HG03066 (cell line): Measurements from ENCODE around the gene RNF207.

Source experiments
- ATAC-seq: cut with Tn5 transposase; IDR thresholded peaks from one replicate; pipeline ENCODE4 v1.9.1; 2021; ENCODE audit warnings: low read depth; ENCODE audit not compliant: unreplicated experiment

The RNF207 gene

DNA sequence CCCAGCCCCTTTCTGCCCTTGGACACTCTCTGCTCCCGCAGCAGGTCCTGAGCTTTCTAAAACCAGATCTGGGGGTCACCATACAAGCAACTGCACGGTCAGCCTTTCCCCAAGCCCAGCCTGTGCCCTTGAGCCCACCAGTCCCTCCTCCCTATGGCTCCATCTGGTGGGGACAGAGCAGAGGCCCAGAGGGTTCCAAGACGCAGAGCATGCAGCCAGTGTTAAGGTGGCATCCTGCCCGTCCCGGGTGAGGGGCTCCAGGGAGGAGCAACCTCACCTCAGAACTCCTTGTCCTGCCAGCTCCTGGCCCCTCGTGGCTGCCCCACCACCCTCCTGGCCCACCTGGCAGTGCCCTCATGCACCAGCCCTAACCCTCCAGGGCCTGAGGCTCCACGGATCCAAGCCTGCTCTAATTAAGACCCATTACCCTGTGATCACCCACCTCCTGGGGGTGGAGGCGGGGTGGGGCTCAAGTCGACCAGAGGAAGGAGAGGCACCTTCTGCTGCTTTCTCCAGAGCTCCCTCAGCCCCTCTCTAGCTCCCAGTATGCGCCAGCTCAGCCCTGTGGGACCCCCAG, 34.3 kb upstream of the RNF207 start:
- ATAC-seq, result no peak

DNA sequence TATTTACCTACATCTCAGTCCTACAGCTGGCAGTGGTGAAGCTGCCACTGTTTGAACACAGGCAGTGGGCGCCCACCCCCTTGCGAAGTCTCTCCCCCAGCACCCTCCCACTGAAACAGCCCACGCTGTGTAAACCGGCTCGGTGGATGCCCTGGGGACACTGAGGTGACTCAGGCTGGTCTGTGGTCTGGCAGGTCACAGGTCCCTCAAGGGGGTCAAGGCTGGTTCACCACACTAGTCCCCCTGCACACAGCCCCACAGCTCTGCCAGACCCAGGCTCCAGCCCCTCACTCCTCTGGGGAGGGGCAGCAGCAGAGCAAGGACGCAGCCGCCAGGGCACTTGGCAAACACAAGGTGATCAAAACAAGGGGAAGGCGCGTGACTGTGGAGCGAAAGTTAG, 33.4 kb upstream of the RNF207 start:
- ATAC-seq, result no peak

DNA sequence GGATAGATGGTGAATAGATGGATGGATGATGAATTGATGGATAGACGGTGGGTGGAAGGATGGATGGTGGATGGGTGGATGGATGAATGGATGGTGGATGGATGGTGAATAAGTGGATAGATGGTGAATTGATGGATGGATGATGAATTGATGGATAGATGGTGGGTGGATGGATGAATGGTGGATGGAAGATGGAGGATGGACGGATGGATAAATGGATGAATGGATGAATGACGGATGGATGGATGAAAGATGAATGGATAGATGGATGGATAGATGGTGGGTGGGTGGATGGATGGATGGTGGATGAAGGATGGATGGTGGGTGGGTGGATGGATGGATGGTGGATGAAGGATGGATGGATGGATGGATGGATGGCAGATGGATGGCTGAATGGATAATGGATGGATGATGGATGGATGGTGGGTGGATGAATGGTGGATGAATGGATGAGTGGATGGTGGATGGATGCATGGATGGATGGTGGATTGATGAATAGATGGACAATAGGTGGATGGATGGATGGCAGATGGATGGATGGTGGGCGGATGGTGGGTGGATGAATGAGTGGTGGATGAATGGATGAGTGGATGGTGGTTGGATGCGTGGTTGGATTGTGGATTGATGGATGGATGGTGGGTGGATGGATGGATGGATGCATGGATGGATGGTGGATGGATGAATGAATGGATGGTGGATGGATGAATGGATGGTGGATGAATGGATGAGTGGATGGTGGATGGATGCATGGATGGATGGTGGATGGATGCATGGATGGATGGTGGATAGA, 31.1 kb upstream of the RNF207 start:
- no peak for ATAC-seq

DNA sequence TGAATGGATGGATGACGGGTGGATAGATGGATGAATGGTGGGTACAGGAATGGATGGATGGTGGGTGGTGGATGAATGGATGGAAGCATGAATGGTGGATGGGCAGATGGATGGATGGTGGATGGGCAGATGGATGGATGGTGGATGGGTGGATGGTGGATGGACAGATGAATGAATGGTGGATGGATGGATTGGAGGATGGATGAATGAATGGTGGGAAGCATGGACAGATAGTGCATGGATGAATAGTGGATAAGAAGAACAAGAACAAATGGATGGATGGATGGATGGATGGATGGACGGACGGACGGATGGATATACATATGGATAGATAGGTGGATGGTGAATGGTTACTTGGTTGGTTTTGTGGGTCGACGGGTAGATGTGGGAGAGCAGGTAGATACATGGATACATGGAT, 30.5 kb upstream of the RNF207 start:
- ATAC-seq, result no peak

DNA sequence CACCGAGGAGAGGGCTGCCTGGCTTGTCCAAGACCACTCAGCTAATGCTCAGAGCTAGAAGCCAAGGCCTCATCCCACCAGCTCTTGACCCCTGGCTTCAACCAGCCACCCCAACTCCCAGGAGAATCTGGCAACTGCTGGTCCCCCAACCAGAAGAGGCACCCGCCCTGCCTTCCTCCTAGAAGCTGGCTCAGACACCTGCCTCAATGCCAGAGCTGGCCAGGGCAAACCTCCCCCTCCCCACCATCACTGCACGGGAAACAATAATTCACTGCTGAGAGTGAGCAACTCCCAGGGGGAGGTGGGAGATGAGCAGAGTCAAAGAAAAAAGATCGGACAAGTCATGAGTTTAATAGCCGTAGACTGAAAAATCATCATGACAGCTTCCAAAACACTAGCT, 29.1 kb upstream of the RNF207 start:
- ATAC-seq, result no peak

DNA sequence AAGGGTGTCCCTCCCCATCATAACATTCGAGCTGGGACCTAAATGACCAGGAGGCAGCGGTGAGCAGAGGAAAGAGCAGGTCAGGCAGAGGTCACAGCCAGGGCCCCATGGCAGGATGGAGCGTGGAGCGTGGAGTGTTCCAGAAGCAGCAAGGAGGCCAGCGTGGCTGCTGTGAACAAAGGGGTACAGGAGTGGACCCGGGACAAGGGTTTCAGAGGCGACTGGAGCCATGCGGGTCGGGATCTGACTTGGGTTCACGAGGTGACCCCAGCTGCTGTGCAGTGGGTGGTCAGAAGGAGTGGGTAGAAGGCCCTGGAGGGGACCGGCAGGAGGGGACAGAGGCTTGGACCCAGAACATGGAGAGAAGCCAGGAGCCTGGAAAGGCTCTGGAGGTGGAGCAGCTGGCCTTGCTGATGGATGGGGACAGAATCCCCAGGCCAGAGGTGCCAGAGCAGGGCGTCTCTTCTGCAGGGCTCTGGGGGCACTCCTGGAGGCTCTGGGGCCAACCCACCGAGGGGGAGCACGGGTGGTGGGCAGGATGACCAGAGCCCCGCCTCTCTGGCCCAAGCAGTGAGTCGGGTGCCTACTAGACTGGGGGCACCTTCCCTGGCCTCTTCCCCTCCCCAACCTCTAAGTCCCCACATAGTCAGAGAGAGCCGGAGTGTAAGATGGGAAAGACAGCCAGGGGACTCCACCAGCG, 28.1 kb upstream of the RNF207 start:
- no peak for ATAC-seq

DNA sequence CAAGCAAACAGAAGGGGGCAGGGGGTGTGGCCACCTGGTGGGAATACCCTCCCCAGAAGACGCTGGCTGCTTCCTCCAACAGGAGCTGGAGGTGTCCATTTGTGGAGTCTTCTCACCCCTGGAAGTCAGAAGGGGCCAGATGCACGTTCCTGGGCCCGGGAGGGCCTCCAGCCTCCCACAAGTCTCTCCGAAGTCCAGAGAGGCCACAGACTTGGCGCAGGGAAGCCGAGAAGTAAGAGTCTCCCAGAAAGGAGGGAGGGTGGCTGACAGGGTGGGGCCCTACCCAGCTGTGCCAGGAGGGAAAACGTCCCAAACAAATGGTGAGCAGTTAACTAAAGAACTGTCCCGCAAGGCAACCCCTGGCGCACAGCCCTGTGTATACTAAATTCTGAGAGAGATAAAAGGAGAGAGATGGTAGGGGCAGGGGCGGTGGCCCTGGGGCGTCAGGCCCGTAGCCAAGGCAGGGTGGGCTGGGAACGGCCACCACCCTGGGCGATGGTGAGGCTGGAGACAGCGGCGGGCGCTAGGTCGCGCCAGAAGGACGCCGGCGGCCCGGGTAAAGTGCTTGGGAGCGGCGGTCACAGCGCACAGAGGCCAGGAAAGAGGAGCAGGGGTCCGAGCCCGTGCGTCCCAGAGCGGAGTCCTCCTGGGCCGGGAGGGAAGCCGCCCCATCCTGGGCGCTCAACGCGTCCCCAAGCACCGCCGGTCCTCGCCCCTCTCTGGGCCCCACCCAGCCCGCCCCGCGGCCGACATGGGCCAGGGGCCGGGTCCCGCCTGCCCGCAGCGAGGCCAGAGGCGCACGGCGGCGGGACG, 27.0 kb upstream of the RNF207 start:
- ATAC-seq, result no peak

DNA sequence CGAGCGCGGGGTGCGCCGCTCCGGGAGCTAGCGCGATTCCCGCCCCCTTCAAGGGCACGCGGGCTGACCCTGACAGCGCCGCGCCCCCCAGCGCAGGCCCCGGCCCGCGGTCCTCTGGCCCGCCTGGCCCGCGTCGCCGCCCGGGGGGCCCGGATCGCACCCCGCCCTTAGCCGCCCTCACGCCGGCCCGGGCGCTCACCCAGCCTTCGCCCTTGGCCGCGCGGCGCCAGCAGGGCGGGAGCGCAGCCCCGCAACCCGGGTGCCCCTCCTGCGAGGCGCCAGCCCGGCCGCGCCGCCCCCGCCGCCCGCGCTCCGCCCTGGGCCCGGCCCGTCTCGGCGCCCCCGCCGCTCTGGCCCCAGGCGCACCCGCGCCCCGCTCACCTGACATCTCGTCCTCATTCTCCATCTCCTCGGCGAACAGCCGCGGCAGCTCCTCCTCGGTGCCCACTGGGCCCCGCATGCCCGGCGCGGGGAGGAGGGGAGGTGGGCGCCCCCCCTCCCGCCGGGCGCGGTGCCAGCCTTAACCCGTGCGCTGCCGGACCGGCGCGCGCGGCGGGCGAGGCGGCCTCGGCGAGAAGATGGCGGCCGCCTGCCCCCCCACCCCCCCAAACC, 26.2 kb upstream of the RNF207 start:
- no peak for ATAC-seq

DNA sequence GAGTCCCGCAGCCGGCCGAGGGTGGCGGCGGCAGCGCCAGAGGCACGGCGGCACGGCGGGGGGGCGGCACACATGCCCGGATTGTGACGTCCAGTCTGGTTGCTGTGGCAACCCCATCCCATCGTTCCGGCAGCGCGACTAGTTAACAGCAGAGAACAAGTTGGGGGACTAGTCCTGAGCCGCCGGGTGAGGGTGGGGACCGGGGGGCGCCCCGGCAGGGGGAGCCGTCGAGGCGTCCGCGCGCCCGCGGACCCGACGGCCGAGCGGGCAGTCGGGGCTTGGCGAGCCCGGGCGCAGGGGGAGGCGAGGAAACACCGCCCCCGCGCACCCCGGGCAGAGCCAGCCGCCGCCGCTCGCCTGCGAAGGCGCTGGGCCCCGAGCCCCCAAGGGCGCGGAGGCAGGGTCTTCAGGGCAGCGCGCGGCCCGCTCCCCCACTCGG, 25.6 kb upstream of the RNF207 start, which contains the start of gene CHD5:
CHD5 (minus strand) TSS at position 54 of the 439 bp plus-strand sequence. CDS start 298 bp downstream, outside the sequence.
- no peak for ATAC-seq

DNA sequence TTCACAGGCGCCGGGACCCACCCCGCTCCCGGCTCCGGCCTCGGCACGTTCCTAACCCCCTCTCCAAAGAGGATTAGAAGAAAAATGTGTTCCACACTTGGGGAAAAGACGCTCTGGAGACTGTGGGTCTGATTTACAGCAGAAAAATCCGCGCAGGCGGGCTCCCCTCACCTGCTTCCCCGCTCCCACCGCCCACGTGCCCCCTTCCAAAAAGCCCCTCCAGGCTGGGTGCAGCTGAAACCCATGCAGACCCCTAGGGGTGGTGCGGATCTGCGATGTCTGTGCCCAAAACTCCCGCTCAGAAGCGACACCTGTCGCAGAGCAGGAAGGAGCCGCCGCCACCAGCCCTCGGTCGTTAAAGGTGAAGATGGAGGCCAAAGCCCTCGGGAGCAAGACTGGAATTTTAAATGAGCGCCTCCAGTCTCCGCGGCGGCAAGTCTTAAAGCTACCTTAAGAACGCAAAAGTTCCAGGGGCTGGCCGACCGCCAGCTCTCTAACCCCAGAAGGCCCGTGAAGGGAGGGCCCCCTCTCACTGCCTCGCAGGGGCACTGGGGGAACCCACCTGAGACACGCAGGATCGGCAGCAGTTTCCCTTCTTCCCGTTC, 25.1 kb upstream of the RNF207 start:
- ATAC-seq, result no peak

DNA sequence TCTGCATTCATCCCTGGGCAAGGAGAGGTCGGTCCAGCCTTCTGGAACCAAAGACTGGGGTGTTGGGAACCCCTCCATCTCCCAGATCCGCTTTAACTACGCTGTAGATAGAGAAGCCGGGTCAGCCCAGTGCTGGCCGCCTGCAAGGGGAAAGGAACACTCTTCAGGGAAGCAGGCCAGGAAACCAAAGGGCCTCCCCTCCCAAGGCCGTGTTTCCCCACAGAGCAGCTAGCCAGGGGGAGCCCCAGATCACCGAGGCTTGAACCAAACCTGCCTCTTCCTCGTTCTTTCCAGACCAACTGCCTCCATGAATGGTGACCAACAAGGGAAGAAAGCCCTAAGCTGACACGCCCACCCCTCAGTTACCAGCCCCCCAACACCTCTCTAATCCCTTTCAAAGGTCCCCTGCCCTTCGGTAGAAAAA, 24.6 kb upstream of the RNF207 start:
- no peak for ATAC-seq

DNA sequence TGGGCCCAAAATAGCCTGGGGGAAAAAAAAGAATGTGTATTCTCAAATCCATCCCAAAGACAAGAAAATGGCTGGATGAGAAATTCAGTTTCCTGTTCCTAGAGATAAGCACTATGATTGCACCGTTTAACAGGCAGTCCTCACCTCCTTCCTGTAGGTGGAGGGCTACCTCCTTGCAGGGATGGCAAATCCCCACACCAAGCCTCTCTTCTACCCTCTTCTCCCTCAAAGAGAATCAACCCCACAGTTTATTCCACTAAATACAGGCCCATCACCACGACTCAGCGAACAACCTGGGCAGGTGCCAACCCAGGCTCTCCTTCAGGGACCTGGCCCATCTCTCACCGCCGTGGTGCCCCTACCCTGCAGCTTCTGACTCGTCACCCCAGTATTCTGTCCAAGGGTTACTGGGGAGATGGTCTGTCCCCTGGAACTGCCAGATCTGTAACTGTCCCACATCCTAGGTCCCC, 22.4 kb upstream of the RNF207 start:
- no peak for ATAC-seq

DNA sequence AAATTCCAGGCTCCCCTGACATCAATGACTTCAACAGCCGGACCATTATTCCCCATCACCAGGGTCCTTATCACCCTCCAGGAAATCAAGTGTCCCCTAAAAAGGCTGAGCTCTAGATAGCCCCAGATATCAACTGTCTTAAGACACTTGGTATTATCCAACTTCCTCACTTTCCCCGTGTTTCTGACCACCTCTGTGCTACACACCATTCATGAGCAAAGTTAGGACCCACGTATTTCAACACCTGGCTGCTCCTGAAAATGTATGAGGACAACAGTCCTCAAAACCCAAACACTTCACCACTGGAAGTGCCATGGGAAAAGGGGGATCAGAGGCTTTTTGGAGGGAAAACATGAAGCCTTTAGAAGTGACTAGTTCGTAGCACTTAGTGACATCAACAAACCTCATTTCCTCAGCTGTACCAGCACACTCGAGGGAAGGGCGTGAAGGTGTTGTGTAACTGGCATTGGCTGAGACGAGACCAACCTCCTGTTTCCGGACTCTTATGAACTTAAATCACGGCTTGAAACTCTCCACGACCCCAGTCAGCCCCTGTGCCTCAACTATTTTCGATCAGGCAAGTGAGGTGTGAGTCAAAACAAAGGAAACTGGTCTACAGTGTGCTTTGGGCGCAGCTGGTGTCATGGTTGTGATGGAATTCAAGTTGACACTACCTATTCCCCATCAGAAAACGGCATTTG, 21.7 kb upstream of the RNF207 start:
- ATAC-seq, result no peak

DNA sequence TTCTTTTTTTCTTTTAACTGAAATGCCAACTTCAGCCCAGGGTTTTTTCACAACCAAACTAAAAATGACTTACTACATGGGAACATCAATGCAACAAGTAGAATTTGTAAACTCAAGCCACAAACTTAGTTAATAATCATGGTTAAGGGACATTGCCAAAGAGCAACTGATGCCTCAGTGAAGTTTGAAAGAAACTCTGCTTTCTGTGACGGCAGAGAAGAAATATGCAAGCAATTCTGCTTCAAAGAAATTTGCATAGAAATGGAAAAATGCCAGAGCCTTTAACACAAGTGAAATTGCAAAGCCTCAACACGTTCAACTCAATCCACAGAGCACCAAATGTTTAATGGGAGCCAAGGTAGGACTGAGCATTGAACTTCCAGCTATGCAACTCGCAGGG, 20.8 kb upstream of the RNF207 start:
- ATAC-seq, result no peak

DNA sequence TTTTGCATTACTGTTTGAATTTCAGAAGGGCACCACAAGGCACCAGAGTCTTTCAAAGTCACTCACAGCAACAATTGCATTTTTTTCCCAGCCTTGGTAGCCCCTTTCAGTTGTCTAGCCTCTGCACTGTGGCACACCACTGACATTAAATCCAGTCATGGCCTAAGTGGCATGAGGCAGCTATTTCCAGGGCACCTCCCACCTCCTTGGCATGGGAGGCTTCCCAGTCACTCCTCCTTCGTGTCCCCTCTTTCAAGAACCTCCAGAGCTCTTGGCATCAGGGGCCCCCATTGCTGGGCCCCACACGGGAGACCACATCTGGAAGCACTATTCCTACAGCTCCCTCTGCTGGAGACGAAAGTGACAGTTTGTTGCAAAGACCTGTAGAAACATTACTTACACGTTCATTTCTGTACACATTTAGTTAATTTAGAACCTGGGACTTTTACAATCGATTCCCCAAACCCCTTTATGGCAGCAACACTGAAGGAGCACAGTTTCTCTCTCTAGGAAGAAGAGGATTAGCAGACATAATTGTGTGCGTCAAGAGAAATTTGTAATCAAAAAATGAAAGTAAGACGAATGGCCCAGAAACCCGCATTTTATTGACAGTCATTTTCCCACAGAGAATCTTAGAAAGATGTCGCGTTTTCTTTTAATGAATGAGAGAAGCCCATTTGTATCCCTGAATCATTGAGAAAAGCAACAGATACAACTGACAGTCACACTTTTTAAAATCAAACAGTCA, 20.1 kb upstream of the RNF207 start:
- no peak for ATAC-seq

DNA sequence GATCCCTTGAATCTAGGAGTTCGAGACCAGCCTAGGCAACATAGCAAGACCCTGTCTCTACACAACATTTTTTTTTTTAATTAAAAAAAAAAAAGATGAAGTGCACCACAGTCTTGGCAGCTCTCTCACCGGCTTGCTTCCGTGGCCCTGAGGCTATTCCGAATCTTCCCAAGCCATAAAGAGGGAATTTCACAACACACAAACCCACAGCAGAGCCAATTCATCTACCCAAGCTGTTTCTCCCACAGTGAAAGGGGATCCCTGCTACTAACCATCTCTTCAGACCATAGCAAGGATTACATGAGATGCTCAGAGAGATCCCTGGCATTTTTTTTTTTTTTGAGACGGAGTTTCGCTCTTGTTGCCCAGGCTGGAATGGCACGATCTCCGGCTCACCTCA, 17.5 kb upstream of the RNF207 start:
- ATAC-seq, result no peak

DNA sequence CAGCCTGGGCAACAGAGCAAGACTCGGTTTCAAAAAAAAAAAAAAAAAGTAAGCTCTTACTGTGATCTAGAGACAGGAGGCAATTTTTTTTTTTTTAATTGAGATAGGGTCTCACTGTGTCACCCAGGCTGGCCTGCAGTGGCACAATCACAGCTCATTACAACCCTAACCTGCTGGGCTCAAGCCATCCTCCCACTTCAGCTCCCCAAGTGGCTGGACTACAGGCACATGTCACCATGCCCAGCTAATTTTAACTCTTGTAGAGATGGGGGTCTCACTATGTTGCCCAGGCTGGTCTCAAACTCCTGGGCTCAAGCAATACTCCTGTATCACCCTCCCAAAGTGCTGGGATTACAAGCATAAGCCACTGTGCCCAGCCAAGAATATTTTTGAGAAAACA, 14.0 kb upstream of the RNF207 start:
- ATAC-seq, result no peak

DNA sequence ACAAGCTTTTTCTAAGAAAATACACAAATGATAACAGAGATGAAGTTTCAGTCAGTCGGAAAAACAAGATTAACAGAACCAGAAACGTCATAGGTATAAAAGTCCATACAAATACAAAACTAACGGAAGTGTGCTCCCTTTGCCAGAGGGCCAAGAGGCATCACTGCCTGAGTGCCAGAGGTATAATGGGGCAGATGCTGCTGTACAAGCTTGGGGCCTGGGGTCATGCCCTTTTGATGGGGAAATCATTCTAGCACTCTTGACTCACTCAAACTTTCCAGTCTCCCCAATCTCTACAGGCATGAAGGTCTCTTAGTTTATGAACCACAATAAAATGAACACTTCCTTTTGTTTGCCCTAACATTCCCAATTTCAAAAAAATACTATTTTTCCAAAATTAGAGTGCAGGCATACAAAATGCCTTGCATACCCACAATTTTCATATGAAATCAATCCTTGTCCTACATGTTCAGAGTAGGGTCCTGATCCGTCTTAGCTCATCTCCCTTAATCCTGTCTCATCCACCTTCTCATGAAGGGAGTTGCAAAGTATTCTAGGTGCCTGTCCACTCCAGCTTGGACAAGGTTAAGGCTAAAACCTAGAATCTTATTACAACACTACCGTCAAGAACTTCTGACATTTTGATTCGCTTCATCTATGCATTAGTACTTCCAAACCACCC, 8.0 kb upstream of the RNF207 start:
- no peak for ATAC-seq
